HCT116 (cell line): ENCODE measurements around the gene TMTC2. TPM values are rescaled to one million over a fixed set of nuclear protein-coding genes. Genes with fewer than 3 reads are reported as not detected.

Experiments
- ATAC-seq: fragments of 200-7000 bp; cut with Tn5 transposase; 2 replicates; pipeline ENCODE4 v1.9.1; 2020; ENCODE audit warnings: mild to moderate bottlenecking, moderate library complexity
- BruUV-seq: library from RNA; stranded (reverse); fragments of 400-500 nt; replicated peaks from 2 replicates; lab custom pipeline; 2021; lab: Mats Ljungman, UMichigan
- CTCF ChIA-PET: fragments of 300-600 bp; sonication (Branson Sonifier 250); formaldehyde crosslinking; loops from one replicate; lab custom pipeline; 2021; ENCODE audit warnings: antibody characterized with exemption; lab: Charles Lee
- POLR2A ChIA-PET: fragments of 300-600, 350-600 bp; sonication (Branson Sonifier 250); formaldehyde crosslinking; loops from one replicate; lab custom pipeline; 2021; ENCODE audit warnings: antibody characterized with exemption; lab: Charles Lee
- RAD21 ChIA-PET, 2 experiments: fragments of 300-600 bp; sonication (Branson Sonifier 250); formaldehyde crosslinking; loops; one replicate each; lab custom pipeline; 2023; ENCODE audit warnings: low total read pairs in 2 of 2; ENCODE audit not compliant: uncharacterized antibody in 2 of 2, unreplicated experiment in 2 of 2, low non-redundant PET in 1 of 2; lab: Charles Lee
- DNase-seq: peaks from one replicate; pipeline ENCODE4 v3.0.0-alpha.2; 2010; ENCODE audit warnings: low read depth, low spot score
- H2AFZ ChIP-seq: fragments of 200-600 bp; shearing (Covaris generic), sonication (generic); 2 replicates; pipeline ENCODE4 v1.6.1; 2017; ENCODE audit warnings: low read depth, mixed run types, mixed read lengths, antibody characterized with exemption, low read length; ENCODE audit not compliant: poor library complexity, severe bottlenecking
- H3K27ac ChIP-seq: 2 replicates; pipeline ENCODE4 v1.5.1; 2012; ENCODE audit warnings: low read depth, low read length
- H3K27me3 ChIP-seq: fragments of 200-600 bp; sonication (generic); 2 replicates; pipeline ENCODE4 v1.6.1; 2016; ENCODE audit warnings: mixed run types, low read length, mixed read lengths; ENCODE audit not compliant: insufficient read depth
- H3K36me3 ChIP-seq, 2 experiments: fragments of 200-500 bp in 1 of 2; fragments of 200-600 bp in 1 of 2; sonication (Bioruptor generic) in 1 of 2; sonication (generic) in 1 of 2; 2 replicates each; pipeline versions ENCODE4 v1.5.1 to v1.6.1; 2014 to 2016; ENCODE audit warnings: low read length in 2 of 2, inconsistent platforms in 1 of 2, mixed read lengths in 1 of 2, mixed run types in 1 of 2; ENCODE audit not compliant: insufficient read depth in 2 of 2, control insufficient read depth in 1 of 2
- H3K4me1 ChIP-seq, 2 experiments: fragments of 200-600 bp in 1 of 2; sonication (generic) in 1 of 2; 2 replicates each; pipeline versions ENCODE4 v1.5.1 to v1.6.1; 2012 to 2017; ENCODE audit warnings: low read length in 2 of 2, inconsistent platforms in 1 of 2, mild to moderate bottlenecking in 1 of 2, mixed read lengths in 1 of 2, mixed run types in 1 of 2, moderate library complexity in 1 of 2; ENCODE audit not compliant: insufficient read depth in 2 of 2, control insufficient read depth in 1 of 2
- H3K4me2 ChIP-seq: fragments of 200-600 bp; sonication (generic); 2 replicates; pipeline ENCODE4 v1.6.1; 2017; ENCODE audit warnings: mixed run types, low read length, mixed read lengths
- H3K4me3 ChIP-seq, 2 experiments: fragments of 200-600 bp in 1 of 2; sonication (generic) in 1 of 2; replicated peaks in 1 of 2; 2 replicates each; pipeline ENCODE4 v1.5.1; 2011 to 2016; ENCODE audit warnings: low read length in 2 of 2, control low read depth in 1 of 2, low read depth in 1 of 2, mild to moderate bottlenecking in 1 of 2, mixed read lengths in 1 of 2, mixed run types in 1 of 2
- H3K79me2 ChIP-seq: fragments of 200-600 bp; sonication (generic); 2 replicates; pipeline ENCODE4 v1.6.1; 2017; ENCODE audit warnings: mild to moderate bottlenecking, mixed run types, low read length, moderate library complexity, mixed read lengths; ENCODE audit not compliant: insufficient read depth
- H3K9ac ChIP-seq: fragments of 200-600 bp; sonication (generic); 2 replicates; pipeline ENCODE4 v1.6.1; 2016; ENCODE audit warnings: low read length, mixed read lengths
- H3K9me2 ChIP-seq: fragments of 200-600 bp; sonication (generic), shearing (Covaris generic); 2 replicates; pipeline ENCODE4 v1.6.1; 2017; ENCODE audit warnings: mixed run types, mild to moderate bottlenecking, moderate library complexity; ENCODE audit not compliant: insufficient read depth
- H3K9me3 ChIP-seq, 2 experiments: fragments of 200-500 bp in 1 of 2; fragments of 200-600 bp in 1 of 2; sonication (Bioruptor generic) in 1 of 2; sonication (generic) in 1 of 2; 2 replicates each; pipeline ENCODE4 v1.6.1; 2014 to 2017; ENCODE audit warnings: low read length in 2 of 2, mixed read lengths in 2 of 2, inconsistent platforms in 1 of 2, low read depth in 1 of 2, mild to moderate bottlenecking in 1 of 2, mixed run types in 1 of 2, moderate library complexity in 1 of 2; ENCODE audit not compliant: control insufficient read depth in 1 of 2, insufficient read depth in 1 of 2
- H4K20me1 ChIP-seq: fragments of 200-600 bp; sonication (generic), shearing (Covaris generic); 2 replicates; pipeline ENCODE4 v1.6.1; 2017; ENCODE audit warnings: mixed run types, mild to moderate bottlenecking, moderate library complexity; ENCODE audit not compliant: insufficient read depth
- CBX3 ChIP-seq: IDR thresholded peaks from 2 replicates; pipeline ENCODE4 v1.6.1; 2012; ENCODE audit warnings: low read depth
- EZH2 ChIP-seq: fragments of 200-600 bp; sonication (generic); IDR thresholded peaks from 2 replicates; pipeline ENCODE4 v1.6.1; 2017; ENCODE audit warnings: antibody characterized with exemption, mixed run types
- EZH2phosphoT487 ChIP-seq: fragments of 200-600 bp; IDR thresholded peaks from 2 replicates; pipeline ENCODE4 v1.6.1; 2018; ENCODE audit warnings: antibody characterized with exemption, borderline replicate concordance
- POLR2A ChIP-seq: IDR thresholded peaks from 2 replicates; pipeline ENCODE4 v1.7.0; 2011; ENCODE audit warnings: borderline replicate concordance; ENCODE audit not compliant: insufficient read depth, insufficient read length; ENCODE audit errors: extremely low read depth
- SIN3A ChIP-seq: IDR thresholded peaks from 2 replicates; pipeline ENCODE4 v1.6.1; 2012; ENCODE audit warnings: low read depth
- TCF7L2 ChIP-seq: IDR thresholded peaks from 2 replicates; pipeline ENCODE4 v1.7.0; 2011; ENCODE audit warnings: borderline replicate concordance, inconsistent platforms; ENCODE audit not compliant: insufficient read depth, insufficient read length; ENCODE audit errors: extremely low read depth
- YY1 ChIP-seq: IDR thresholded peaks from 2 replicates; pipeline ENCODE4 v1.6.1; 2011; ENCODE audit warnings: low read length, low read depth, moderate library complexity, mild to moderate bottlenecking; ENCODE audit not compliant: insufficient replicate concordance; ENCODE audit errors: extremely low read depth
- ZFX ChIP-seq: fragments of 450-650 bp; IDR thresholded peaks from 2 replicates; pipeline ENCODE4 v1.6.1; 2017
- ZNF274 ChIP-seq: fragments of 200-500 bp; sonication (Bioruptor generic); IDR thresholded peaks from 2 replicates; pipeline ENCODE4 v1.6.1; 2014; ENCODE audit warnings: mild to moderate bottlenecking, low read depth, low read length, inconsistent platforms
- intact Hi-C: fragments of 100-400 bp; cut with micrococcal nuclease; formaldehyde crosslinking; loops from 2 replicates; pipeline ENCODE4 v1.10.0; 2022
- total RNA-seq: library from RNA; stranded (reverse); gene quantifications from one replicate; pipeline ENCODE4 v1.2.1, GENCODE V29; 2021; ENCODE audit not compliant: unreplicated experiment
- TF ChIP-seq, protein P1 (sequence below): IDR thresholded peaks from 2 replicates; pipeline ENCODE4 v1.6.1; 2012
- TF ChIP-seq, protein P2 (sequence below): IDR thresholded peaks from 2 replicates; pipeline ENCODE4 v1.6.1; 2011; ENCODE audit warnings: mild to moderate bottlenecking, low read length, moderate library complexity; ENCODE audit not compliant: insufficient replicate concordance; ENCODE audit errors: extremely low read depth

The TMTC2 gene
- total RNA-seq, 1 experiment from 2014 or later: 11.5 TPM

DNA sequence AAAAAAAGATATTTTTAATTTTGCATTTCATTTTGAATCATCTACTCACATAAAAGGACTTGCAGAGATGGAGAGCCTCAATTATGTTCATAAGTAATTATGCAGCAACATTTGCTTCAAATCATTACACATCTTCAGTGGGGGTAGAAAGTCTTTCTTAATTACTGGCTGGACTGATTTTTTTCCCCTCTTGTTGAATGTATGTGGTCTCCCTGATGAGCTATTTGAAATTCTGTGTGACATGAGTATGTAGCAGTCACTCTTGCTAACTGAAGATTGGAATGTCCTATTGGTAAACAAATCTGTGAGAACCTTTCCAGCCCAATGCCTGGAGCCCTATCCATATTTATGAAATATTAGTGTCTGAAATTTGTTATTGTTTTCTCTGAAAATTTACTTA is 139.8 kb downstream of the TMTC2 start:
- no peak overlapping the region for H3K4me2 ChIP-seq
- H4K20me1 ChIP-seq: no peaks in the 10 kb centered on the region
- no peaks in the 10 kb centered on the region for H3K9me2 ChIP-seq
- ChIA-PET CTCF (no interaction called here), POLR2A (no interaction called here), RAD21 (no interaction called here)
- H3K9me3 ChIP-seq: no peaks in the 10 kb centered on the region
- no peak overlapping the region for H2AFZ ChIP-seq
- intact Hi-C loops: no loop called here
- DNase-seq: no peak
- H3K9ac ChIP-seq: no peak overlapping the region
- no peaks in the 10 kb centered on the region for H3K27me3 ChIP-seq
- no peaks in the 10 kb centered on the region for H3K79me2 ChIP-seq
- H3K4me1 ChIP-seq: no peaks in the 10 kb centered on the region
- BruUV-seq: no TSS peak
- TF ChIP-seq ZFX (no peak), EZH2 (no peak), POLR2A (no peak), CBX3 (no peak), ZNF274 (no peak), TCF7L2 (no peak), EZH2phosphoT487 (no peak), SIN3A (no peak), YY1 (no peak)
- TF ChIP-seq, protein P1, sequence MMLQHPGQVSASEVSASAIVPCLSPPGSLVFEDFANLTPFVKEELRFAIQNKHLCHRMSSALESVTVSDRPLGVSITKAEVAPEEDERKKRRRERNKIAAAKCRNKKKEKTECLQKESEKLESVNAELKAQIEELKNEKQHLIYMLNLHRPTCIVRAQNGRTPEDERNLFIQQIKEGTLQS: no peak
- TF ChIP-seq, protein P2, sequence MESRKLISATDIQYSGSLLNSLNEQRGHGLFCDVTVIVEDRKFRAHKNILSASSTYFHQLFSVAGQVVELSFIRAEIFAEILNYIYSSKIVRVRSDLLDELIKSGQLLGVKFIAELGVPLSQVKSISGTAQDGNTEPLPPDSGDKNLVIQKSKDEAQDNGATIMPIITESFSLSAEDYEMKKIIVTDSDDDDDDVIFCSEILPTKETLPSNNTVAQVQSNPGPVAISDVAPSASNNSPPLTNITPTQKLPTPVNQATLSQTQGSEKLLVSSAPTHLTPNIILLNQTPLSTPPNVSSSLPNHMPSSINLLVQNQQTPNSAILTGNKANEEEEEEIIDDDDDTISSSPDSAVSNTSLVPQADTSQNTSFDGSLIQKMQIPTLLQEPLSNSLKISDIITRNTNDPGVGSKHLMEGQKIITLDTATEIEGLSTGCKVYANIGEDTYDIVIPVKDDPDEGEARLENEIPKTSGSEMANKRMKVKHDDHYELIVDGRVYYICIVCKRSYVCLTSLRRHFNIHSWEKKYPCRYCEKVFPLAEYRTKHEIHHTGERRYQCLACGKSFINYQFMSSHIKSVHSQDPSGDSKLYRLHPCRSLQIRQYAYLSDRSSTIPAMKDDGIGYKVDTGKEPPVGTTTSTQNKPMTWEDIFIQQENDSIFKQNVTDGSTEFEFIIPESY: no peak
- H3K4me3 ChIP-seq: no peak overlapping the region
- no peak overlapping the region for H3K27ac ChIP-seq
- no peaks in the 10 kb centered on the region for H3K36me3 ChIP-seq
- no peak for ATAC-seq
